Stimulated activated CD8-positive, alpha-beta memory T cell treated with anti-CD3 and anti-CD28 coated beads, Interleukin-2, amount 100 ng/mL, for 48 hours (primary cell): ENCODE measurements around the gene UGT1A6.

Experiments
- DNase-seq, 2 donors: peaks; one replicate each; pipeline ENCODE4 v3.0.0-alpha.2; 2020; ENCODE audit warnings: low read depth in 2 of 2

UGT1A6 gene

GRCh38 chr2:233819884-233820773 lies 127.4 kb downstream of the UGT1A6 start:
- DNase-seq = no peak

GRCh38 chr2:233820774-233821105 lies 128.1 kb downstream of the UGT1A6 start:
- no peak for DNase-seq

- DNase-seq = no peak
Observed at GRCh38 chr2:233821196-233821595, 128.5 kb downstream of the UGT1A6 start.

GRCh38 chr2:233821709-233822100 lies 129.0 kb downstream of the UGT1A6 start:
- DNase-seq = no peak

- DNase-seq = no peak
Observed at GRCh38 chr2:233822101-233822771, 129.5 kb downstream of the UGT1A6 start.
